HG03039 (cell line): ENCODE data around the gene IGFN1.
A peak's percentile ranks its signal among the peaks of the same experiment; 100 is the strongest.

ENCODE experiments used
- ATAC-seq: cut with Tn5 transposase; IDR thresholded peaks from one replicate; pipeline ENCODE4 v1.9.1; 2021; ENCODE audit warnings: mild to moderate bottlenecking, moderate library complexity; ENCODE audit not compliant: unreplicated experiment

Gene IGFN1

GRCh38 chr1:201190624-201191051, at the start of gene IGFN1:
TSS of gene IGFN1 (plus strand) at chr1:201190824. CDS start at chr1:201193294, 2,470 bp downstream.
- ATAC-seq: no peak

DNA sequence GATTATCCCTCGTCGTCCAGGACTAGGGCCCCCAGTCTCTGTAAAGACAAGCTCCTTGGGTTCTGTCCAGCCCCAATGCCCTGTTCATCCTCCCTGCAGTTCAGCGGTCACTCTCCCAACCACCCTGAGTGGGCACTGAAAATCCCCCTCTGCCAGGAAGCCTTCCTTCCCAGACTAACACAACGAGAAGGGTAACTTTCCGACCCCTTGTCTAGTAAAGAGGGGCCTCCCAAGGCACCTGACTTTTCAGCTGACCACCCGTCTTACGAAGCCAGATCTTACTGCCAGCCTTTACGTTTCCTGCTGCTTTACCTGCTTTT, 49.7 kb upstream of the IGFN1 start:
- ATAC-seq: no peak

- no peak for ATAC-seq
These were observed 49.2 kb upstream of the IGFN1 start for GRCh38 chr1:201141418-201141817.

- no peak for ATAC-seq
These were observed 48.4 kb upstream of the IGFN1 start for GRCh38 chr1:201142011-201142848.

GRCh38 chr1:201142849-201143725, 47.5 kb upstream of the IGFN1 start:
- no peak for ATAC-seq

DNA sequence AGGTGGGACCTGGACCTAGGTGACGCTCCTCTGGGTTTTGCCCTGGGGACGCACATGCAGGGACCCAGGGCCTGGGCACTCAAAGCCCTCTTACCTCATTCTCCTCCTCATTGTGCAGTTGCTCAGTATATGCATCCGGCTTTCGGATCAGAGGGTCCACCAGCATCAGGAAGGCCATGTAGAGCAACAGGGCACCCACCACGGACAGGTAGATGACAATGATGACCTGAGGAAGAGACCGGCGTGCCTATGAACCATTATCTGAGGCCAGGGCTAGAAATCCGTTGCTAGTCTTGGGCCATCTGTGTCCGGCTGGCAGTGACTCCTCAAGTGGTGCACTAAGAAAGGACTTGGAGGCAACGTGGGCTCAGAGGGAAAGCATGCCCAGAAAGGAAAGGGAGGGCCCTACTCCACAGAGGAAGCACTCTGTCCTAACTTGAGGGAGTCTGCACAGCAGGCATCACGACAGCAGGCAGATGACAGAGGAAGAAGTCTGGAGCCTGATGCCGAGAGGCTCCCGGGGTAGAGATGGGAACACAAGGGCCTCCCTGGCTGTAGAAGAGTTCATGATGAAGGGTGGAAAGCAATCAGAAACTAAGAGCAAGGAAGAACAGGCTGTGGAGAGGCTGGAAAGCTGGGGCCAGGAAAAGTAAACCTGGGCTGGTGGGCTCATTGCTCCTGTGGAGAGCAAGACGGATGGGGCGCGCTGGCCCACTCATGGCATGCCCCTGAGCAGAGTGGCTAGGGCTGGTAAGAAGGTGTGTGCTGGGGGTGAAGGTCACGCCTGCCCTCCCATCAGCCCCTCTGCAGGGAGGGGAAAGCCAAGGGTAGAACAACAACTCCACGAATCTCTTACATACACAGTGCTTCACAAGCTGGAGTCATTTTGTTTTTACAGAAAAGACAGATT, 46.6 kb upstream of the IGFN1 start:
- ATAC-seq: no peak

- no peak for ATAC-seq
These were observed 45.9 kb upstream of the IGFN1 start for GRCh38 chr1:201144701-201145100.

GRCh38 chr1:201145132-201145531, 45.5 kb upstream of the IGFN1 start:
- ATAC-seq: no peak

GRCh38 chr1:201145816-201146215, 44.8 kb upstream of the IGFN1 start:
- ATAC-seq: no peak

- no peak for ATAC-seq
These were observed 43.8 kb upstream of the IGFN1 start for GRCh38 chr1:201146626-201147390.

GRCh38 chr1:201147396-201148015, 43.1 kb upstream of the IGFN1 start:
- ATAC-seq: no peak

GRCh38 chr1:201149400-201149799, 41.2 kb upstream of the IGFN1 start:
- no peak for ATAC-seq

- ATAC-seq: peak; percentile 45
These were observed 36.9 kb upstream of the IGFN1 start for GRCh38 chr1:201153474-201154388.

DNA sequence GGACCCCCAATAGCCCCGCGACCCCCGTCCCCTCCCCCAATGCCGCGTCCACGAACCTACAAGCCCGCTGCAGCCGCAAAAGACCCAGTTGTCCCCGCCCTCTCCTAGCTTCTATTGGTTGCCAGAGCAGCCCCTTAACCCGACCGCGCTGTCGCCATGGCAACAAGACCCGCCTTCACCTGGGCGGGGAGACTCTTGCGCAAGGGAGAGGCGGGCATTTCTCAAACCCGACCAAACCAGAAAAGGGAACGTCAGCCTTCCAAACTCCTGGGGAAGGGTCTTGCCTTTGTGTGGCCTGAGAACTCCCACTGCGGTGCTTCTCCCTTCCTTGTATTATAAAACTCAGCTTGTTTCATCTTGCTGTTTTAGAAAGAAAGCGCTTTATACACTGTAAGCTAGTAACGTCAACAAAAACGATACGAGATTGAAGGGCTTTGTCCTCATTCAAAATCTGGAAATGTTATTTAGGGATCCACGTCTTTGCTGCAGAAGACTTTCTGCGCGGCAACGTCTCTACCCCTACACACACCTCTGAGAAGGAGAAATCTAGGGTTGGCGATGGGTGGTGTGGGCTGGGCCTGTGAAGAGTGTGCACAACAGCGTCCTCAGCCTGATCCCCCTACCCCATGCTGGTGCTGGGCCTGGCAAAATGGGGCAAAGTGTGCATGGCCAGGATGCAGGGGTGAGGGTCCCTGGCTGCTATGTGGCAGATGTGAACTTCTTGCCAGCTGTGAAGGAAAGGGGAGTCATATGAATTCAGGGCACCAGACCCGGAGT, 36.0 kb upstream of the IGFN1 start, which contains the start of gene TMEM9:
Gene TMEM9, minus strand, starts transcription at position 86 of the 777 bp plus-strand sequence. CDS start 551 bp downstream, outside the sequence.
- peak; percentile 95 for ATAC-seq

DNA sequence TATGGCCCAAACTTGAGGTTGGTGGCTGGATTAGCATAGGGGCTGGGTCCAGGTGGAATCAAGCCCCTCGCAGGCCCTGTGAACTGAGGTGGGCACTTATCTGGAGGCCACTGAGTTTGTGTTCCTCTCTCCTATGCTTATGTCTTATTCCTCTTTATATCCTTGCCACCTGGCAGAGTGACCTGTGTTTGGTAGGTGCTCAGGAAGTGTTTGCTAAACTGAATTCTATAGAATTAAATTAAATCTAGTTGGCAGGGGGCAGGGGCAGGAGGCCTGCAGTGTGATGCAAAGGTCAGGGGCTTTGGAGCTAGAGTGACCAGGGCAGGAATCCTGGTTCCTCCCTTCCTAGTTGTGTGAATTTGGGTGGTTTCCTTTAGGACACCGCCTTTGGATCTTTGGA, 35.3 kb upstream of the IGFN1 start:
- no peak for ATAC-seq

GRCh38 chr1:201156346-201156745, 34.3 kb upstream of the IGFN1 start:
- no peak for ATAC-seq

DNA sequence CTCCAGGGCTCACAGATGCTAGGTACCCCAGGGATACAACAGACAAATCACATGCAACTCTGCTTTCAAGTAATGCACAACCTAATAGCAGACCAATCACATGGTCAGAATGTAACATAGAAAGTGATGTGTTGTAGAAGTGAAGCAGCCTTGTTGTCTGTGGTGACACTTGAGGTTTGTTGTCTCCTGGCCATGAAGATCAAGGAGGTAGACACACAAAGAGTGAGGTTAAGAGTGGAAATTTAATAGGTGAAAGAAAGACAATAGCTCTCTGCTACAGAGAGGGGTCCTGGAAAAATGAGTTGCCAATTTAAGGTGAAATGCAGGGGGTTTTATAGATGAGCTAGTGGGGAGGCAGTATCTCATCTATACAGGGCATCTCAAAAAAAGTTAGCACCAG, 33.8 kb upstream of the IGFN1 start:
- ATAC-seq: no peak

GRCh38 chr1:201157949-201158348, 32.7 kb upstream of the IGFN1 start:
- no peak for ATAC-seq
